ENCODE results near the gene ZNF320. TPM values are rescaled to one million over a fixed set of nuclear protein-coding genes. Genes with fewer than 3 reads are reported as not detected.

The ZNF320 gene
- total RNA-seq (2022; extraction: Qiagen RNA extraction; ENCODE audit: low read depth) = not detected in 5 replicates

GRCh38 chr19:52897138-52897935 lies at the start of gene ZNF320:
Gene ZNF320 (minus strand): TSS chr19:52897635. CDS start chr19:52890255, 7,380 bp downstream.

GRCh38 chr19:52922841-52923777 lies 25.7 kb upstream of the ZNF320 start, which contains the start of gene ZNF888:
Gene ZNF888 (minus strand): TSS chr19:52923428. CDS start chr19:52917873, 5,555 bp downstream.

GRCh38 chr19:52857378-52858191 lies 39.9 kb downstream of the ZNF320 start, which contains the start of gene ZNF468:
Gene ZNF468 (minus strand): TSS chr19:52857619. CDS start chr19:52854272, 3,347 bp downstream.

Other genes starting within 250 kb of the ZNF320 start
- 2.8 to 3.6 TPM (median 3.2 TPM) in 5 replicates for gene ZNF611, start 162.6 kb downstream of the ZNF320 start, total RNA-seq (2022; extraction: Qiagen RNA extraction; ENCODE audit: low read depth)
- 0.11 to 0.39 TPM (median 0.19 TPM) in 5 replicates for gene ZNF600, start 110.8 kb downstream of the ZNF320 start, total RNA-seq (2022; extraction: Qiagen RNA extraction; ENCODE audit: low read depth)
- gene ZNF28, start 76.0 kb downstream of the ZNF320 start, total RNA-seq (2022; extraction: Qiagen RNA extraction; ENCODE audit: low read depth) = 0.38 to 3.0 TPM (median 1.0 TPM) in 5 replicates
- gene ZNF468, start 40.0 kb downstream of the ZNF320 start, total RNA-seq (2022; extraction: Qiagen RNA extraction; ENCODE audit: low read depth) = 0.44 to 0.59 TPM (median 0.55 TPM) in 5 replicates
- gene ZNF888, start 25.8 kb upstream of the ZNF320 start, total RNA-seq (2022; extraction: Qiagen RNA extraction; ENCODE audit: low read depth) = 0.02 TPM in 1 of 5 replicates, not detected in the others
- gene ZNF816, start 65.2 kb upstream of the ZNF320 start, total RNA-seq (2022; extraction: Qiagen RNA extraction; ENCODE audit: low read depth) = 0.03 to 0.07 TPM (median 0.06 TPM) in 3 of 5 replicates, not detected in the others
- not detected in 5 replicates for gene ERVV-1, start 116.3 kb upstream of the ZNF320 start, total RNA-seq (2022; extraction: Qiagen RNA extraction; ENCODE audit: low read depth)
- gene ERVV-2, start 147.1 kb upstream of the ZNF320 start, total RNA-seq (2022; extraction: Qiagen RNA extraction; ENCODE audit: low read depth) = not detected in 5 replicates
- gene ZNF160, start 205.8 kb upstream of the ZNF320 start, total RNA-seq (2022; extraction: Qiagen RNA extraction; ENCODE audit: low read depth) = 7.2 to 10.6 TPM (median 8.1 TPM) in 5 replicates
- not detected in 5 replicates for gene ZNF415, start 235.3 kb upstream of the ZNF320 start, total RNA-seq (2022; extraction: Qiagen RNA extraction; ENCODE audit: low read depth)

Data from A549 treated with DMSO at 1 μM for 4 hours (cell line).